Measurements from ENCODE around the gene ALG14. TPM values are rescaled to one million over a fixed set of nuclear protein-coding genes. Genes with fewer than 3 reads are reported as not detected.

The ALG14 gene
- total and polyA plus RNA-seq, 2 of the 4 experiments (the other 2 are of a cell fraction), result 1.7 to 2.0 TPM

DNA sequence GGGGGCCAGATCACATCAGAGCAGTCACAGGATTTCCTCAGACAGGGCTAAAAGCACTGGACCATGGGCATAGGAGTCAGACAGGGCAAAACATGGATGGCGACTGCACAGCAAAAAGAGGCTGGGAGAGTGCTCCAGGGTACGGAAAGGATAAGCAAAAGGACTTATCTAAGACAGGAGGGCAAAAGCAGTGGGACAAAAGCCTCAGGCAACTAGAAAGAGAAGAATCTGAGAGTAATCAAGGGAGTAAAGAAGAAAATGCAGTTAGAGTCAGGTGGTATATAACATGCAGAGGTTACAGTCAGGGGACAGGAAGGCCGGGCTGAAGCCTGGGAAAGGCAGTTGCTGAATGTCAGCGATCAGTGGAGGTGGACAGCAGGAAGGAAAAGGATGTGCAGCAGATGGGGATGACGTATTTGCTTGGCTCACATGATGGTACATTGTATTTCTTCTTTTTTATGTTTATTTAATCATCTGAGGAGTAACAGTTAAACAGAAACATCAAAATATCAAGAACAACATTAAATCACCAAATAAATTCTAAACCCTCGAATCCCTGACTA is 82.8 kb downstream of the ALG14 start:
- in situ Hi-C loops (cut with MboI; ENCODE audit: low sequenced_read_pairs), result no loop called here
- no TSS peak for BruUV-seq (replicated peaks)

More for the DNA sequence above, 82.8 kb downstream of the ALG14 start:
- Histone ChIP-seq H3K36me3 (ENCODE audit: control insufficient read depth, insufficient read depth, low read length) (no peaks in the 10 kb centered on the region), H3K4me2 (ENCODE audit: low read depth, low read length) (no peak overlapping the region), H3K27ac (ENCODE audit: insufficient read depth, low read length) (no peak overlapping the region), H3K56ac (ENCODE audit: extremely low read depth, insufficient read depth, low read length) (no peak overlapping the region), H3K9me1 (ENCODE audit: insufficient read depth, low read length) (peaks cover 5% of the 10 kb centered on the region), H2BK20ac (ENCODE audit: low read depth, low read length) (no peak overlapping the region), H2AK9ac (replicated peaks; ENCODE audit: low read depth, low read length, poor library complexity) (no peak overlapping the region), H3K14ac (replicated peaks; ENCODE audit: low read depth, low read length) (no peak overlapping the region), H4K8ac (ENCODE audit: low read depth in 2 of 2, low read length in 2 of 2) (no peak overlapping the region), H3K79me1 (ENCODE audit: low read depth in 1 of 2, low read length in 2 of 2) (peaks cover 0 to 4% of the 10 kb centered on the region in 2 experiments; a peak in 1 of 4 replicates), H3K4me3 (ENCODE audit: insufficient read depth, low read depth, low read length) (no peak overlapping the region), H3K23ac (ENCODE audit: low read depth, low read length) (no peak overlapping the region; the same call in 1 of the 2 replicates), H2BK5ac (ENCODE audit: low read depth, low read length, poor library complexity, severe bottlenecking) (no peak overlapping the region), H4K20me1 (ENCODE audit: insufficient read depth, low read length) (no peaks in the 10 kb centered on the region), H3K4me1 (ENCODE audit: control insufficient read depth, insufficient read depth, low read length) (peaks cover 11% of the 10 kb centered on the region), H3K18ac (ENCODE audit: low read depth, low read length) (no peak overlapping the region), H3K27me3 (ENCODE audit: control insufficient read depth, insufficient read depth, low read length) (no peaks in the 10 kb centered on the region), H2BK120ac (ENCODE audit: low read depth, low read length) (no peak overlapping the region), H2AFZ (replicated peaks; ENCODE audit: low read length, poor library complexity) (no peak overlapping the region), H2BK15ac (ENCODE audit: low read depth, low read length) (no peak overlapping the region), H3K4ac (ENCODE audit: low read depth, low read length) (no peak overlapping the region), H2AK5ac (ENCODE audit: low read depth, low read length) (peak overlapping the region; percentile 75; the same call in 1 of the 2 replicates), H3K9me3 (ENCODE audit: control insufficient read depth, insufficient read depth, low read length) (no peaks in the 10 kb centered on the region), H3K9ac (ENCODE audit: low read depth, low read length) (no peak overlapping the region), H4K5ac (ENCODE audit: low read depth, low read length) (no peak overlapping the region), H4K91ac (ENCODE audit: insufficient read depth, low read depth, low read length) (no peak overlapping the region)
- CTCF ChIA-PET, result no interaction called here
- intact Hi-C loops (cut with micrococcal nuclease), result no loop called here
- TF ChIP-seq SMC3 (IDR thresholded peaks at IDR 0.05; ENCODE audit: low read depth, low read length) (no peak), FOS (IDR thresholded peaks at IDR 0.05; ENCODE audit: low read depth, low read length) (no peak), USF2 (IDR thresholded peaks at IDR 0.05; ENCODE audit: low read depth, low read length) (no peak), MXI1 (IDR thresholded peaks at IDR 0.05; ENCODE audit: borderline replicate concordance, low read depth, low read length) (no peak), RFX5 (IDR thresholded peaks at IDR 0.05; ENCODE audit: low read depth, low read length) (no peak), BHLHE40 (IDR thresholded peaks at IDR 0.05; ENCODE audit: low read depth, low read length) (no peak), MAZ (IDR thresholded peaks at IDR 0.05; ENCODE audit: borderline replicate concordance, low read depth, low read length) (no peak), POLR2A (IDR thresholded peaks at IDR 0.05; ENCODE audit: low read depth, low read length) (no peak), RAD21 (IDR thresholded peaks at IDR 0.05; ENCODE audit: low read length) (no peak)
- TF ChIP-seq, protein P1, sequence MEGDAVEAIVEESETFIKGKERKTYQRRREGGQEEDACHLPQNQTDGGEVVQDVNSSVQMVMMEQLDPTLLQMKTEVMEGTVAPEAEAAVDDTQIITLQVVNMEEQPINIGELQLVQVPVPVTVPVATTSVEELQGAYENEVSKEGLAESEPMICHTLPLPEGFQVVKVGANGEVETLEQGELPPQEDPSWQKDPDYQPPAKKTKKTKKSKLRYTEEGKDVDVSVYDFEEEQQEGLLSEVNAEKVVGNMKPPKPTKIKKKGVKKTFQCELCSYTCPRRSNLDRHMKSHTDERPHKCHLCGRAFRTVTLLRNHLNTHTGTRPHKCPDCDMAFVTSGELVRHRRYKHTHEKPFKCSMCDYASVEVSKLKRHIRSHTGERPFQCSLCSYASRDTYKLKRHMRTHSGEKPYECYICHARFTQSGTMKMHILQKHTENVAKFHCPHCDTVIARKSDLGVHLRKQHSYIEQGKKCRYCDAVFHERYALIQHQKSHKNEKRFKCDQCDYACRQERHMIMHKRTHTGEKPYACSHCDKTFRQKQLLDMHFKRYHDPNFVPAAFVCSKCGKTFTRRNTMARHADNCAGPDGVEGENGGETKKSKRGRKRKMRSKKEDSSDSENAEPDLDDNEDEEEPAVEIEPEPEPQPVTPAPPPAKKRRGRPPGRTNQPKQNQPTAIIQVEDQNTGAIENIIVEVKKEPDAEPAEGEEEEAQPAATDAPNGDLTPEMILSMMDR (conservative IDR thresholded peaks at IDR 0.05; ENCODE audit: low read depth, low read length), result no peak
- POLR2A ChIA-PET (ENCODE audit: unreplicated experiment), result no interaction called here
- DNase-seq, result no peak
- 73% methylated on average over 1 of the region's 6 CpGs; no CpG with 5 or more reads in 1 of the 2 experiments for WGBS, 2 experiments (ENCODE audit: extremely low coverage in 2 of 2, insufficient read length in 1 of 2)
- dilution Hi-C loops (cut with HindIII; ENCODE audit: low sequenced_read_pairs, unreplicated experiment), result no loop called here
- no peak for ATAC-seq (ENCODE audit: low read depth)
